Left lung (tissue), 10 donors: Measurements from ENCODE around the gene PRKCA. TPM values are rescaled to one million over a fixed set of nuclear protein-coding genes. Genes with fewer than 3 reads are reported as not detected.

ENCODE experiments used
- ATAC-seq: fragments of 200-7000 bp; cut with Tn5 transposase; one replicate; pipeline ENCODE4 v1.9.1; 2020; ENCODE audit warnings: moderate library complexity
- DNase-seq, 4 donors: peaks; one replicate each; pipeline ENCODE4 v3.0.0-alpha.2; 2013 to 2020
- H3K27ac ChIP-seq, 2 donors: fragments of 200-600 bp; sonication (generic) in 1 of 2; one replicate each; pipeline versions ENCODE4 v1.5.0 to v1.8.0; 2020 to 2021
- H3K27me3 ChIP-seq, 2 donors: fragments of 200-600 bp; sonication (generic) in 1 of 2; one replicate each; pipeline versions ENCODE4 v1.5.0 to v1.8.0; 2020 to 2021
- H3K36me3 ChIP-seq, 2 donors: fragments of 200-600 bp; sonication (generic) in 1 of 2; one replicate each; pipeline versions ENCODE4 v1.5.0 to v1.8.0; 2020 to 2021
- H3K4me1 ChIP-seq, 2 donors: fragments of 200-600 bp; one replicate each; pipeline ENCODE4 v1.8.0; 2021
- H3K4me3 ChIP-seq, 2 donors: fragments of 200-600 bp; sonication (generic) in 1 of 2; one replicate each; pipeline versions ENCODE4 v1.5.0 to v1.8.0; 2020 to 2021; ENCODE audit warnings: mild to moderate bottlenecking in 1 of 2
- H3K9me3 ChIP-seq, 2 donors: fragments of 200-600 bp; sonication (generic) in 1 of 2; one replicate each; pipeline versions ENCODE4 v1.5.0 to v1.8.0; 2020 to 2021
- CTCF ChIP-seq, 2 donors: fragments of 200-600 bp; sonication (generic) in 1 of 2; IDR thresholded peaks; one replicate each; pipeline versions ENCODE4 v1.5.0 to v1.8.0; 2021; ENCODE audit warnings: antibody characterized with exemption in 2 of 2
- intact Hi-C, 2 donors: fragments of 100-400 bp; cut with DNase I; formaldehyde crosslinking; loops; one replicate each; pipeline versions ENCODE4 v1.11.2 to v1.14.2; 2022
- polyA plus RNA-seq, 6 donors: library from polyadenylated mRNA; unstranded; fragments of 120-200 nt; gene quantifications; one replicate each; pipeline ENCODE4 v1.2.1, GENCODE V29; 2013; ENCODE audit not compliant: insufficient read length in 6 of 6
- total RNA-seq, 2 donors: library from RNA; stranded (reverse); fragmentation: NEBNext Ultra II Directional; extraction: Animal tissue kit (Norgen Biotek cat#: 25700); gene quantifications; one replicate each; pipeline ENCODE4 v1.2.1, GENCODE V29; 2021
- donor health status: DM: no; HTN: yes; CAD: no.
- donor health status: DM: no; HTN: no; CAD: no.

PRKCA gene
- total and polyA plus RNA-seq, 8 donors = 16.4 to 30.4 (median 17.5) TPM

GRCh38 chr17:66538776-66539175, 236.4 kb downstream of the PRKCA start:
- H3K36me3 ChIP-seq = no peaks in the 10 kb centered on the region
- no peak overlapping the region for H3K27ac ChIP-seq
- TF ChIP-seq CTCF (IDR thresholded peaks at IDR 0.05) = no peak
- no peaks in the 10 kb centered on the region for H3K9me3 ChIP-seq
- intact Hi-C loops = no loop called here
- no peaks in the 10 kb centered on the region for H3K4me1 ChIP-seq
- H3K4me3 ChIP-seq = no peak overlapping the region
- ATAC-seq (no peak), DNase-seq (no peak)
- no peaks in the 10 kb centered on the region for H3K27me3 ChIP-seq

DNA sequence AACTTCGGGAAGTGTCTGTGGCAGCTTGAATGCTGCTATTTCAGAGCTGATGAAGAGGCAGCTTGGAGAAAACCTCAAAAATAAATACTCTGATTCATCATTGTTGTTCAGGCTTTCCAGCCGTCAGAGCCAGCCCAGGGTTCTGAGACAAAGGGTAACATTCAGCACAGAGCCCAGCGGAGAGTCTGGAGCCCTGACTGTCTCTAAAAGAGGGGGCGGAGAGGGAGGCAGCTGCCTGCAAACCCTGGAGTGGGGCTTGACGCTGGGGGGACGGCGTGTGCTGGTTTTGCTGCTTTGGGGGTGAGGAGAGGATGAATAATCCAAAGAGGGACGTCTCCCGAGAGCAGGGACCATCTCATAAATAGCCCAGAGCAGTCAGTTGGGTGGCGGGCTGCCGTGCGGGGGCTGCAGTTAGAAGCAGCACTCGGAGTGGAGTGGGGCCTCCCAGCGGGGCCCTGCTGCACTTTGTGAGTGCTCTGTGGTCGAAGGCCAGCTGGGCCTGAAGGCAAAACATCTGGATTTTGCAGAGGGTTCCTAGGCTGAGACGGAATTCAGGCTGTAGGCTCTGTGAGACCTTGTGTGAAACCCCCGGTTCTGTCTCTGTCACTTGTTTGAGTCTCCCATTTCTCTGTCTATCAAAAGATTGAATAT, 237.8 kb downstream of the PRKCA start:
- no peaks in the 10 kb centered on the region for H3K4me1 ChIP-seq
- ATAC-seq (peak; percentile 80), DNase-seq (peak in 2 of 4 donors; percentile 44)
- H3K4me3 ChIP-seq = no peak overlapping the region
- H3K27ac ChIP-seq = peak overlapping the region in 1 of 2 donors; percentile 72
- no peak for TF ChIP-seq CTCF (IDR thresholded peaks at IDR 0.05)
- H3K36me3 ChIP-seq = no peaks in the 10 kb centered on the region
- intact Hi-C loops = no loop called here
- no peaks in the 10 kb centered on the region for H3K27me3 ChIP-seq
- peaks cover 0 to 2% of the 10 kb centered on the region in 2 donors for H3K9me3 ChIP-seq

- Histone ChIP-seq H3K4me3 (no peak overlapping the region), H3K36me3 (no peaks in the 10 kb centered on the region), H3K27ac (no peak overlapping the region), H3K4me1 (no peaks in the 10 kb centered on the region), H3K9me3 (peaks cover 0 to 11% of the 10 kb centered on the region in 2 donors), H3K27me3 (no peaks in the 10 kb centered on the region)
- no peak for TF ChIP-seq CTCF (IDR thresholded peaks at IDR 0.05)
- no peak for DNase-seq
- ATAC-seq = no peak
- intact Hi-C loops = no loop called here
These were observed 239.2 kb downstream of the PRKCA start for GRCh38 chr17:66541461-66542128.

GRCh38 chr17:66542129-66542966, 239.9 kb downstream of the PRKCA start:
- no peak overlapping the region for H3K27ac ChIP-seq
- H3K27me3 ChIP-seq = no peaks in the 10 kb centered on the region
- intact Hi-C loops = no loop called here
- no peaks in the 10 kb centered on the region for H3K4me1 ChIP-seq
- ATAC-seq = peak; percentile 16
- TF ChIP-seq CTCF (IDR thresholded peaks at IDR 0.05) = no peak
- H3K9me3 ChIP-seq = peaks cover 0 to 11% of the 10 kb centered on the region in 2 donors
- no peak overlapping the region for H3K4me3 ChIP-seq
- H3K36me3 ChIP-seq = no peaks in the 10 kb centered on the region
- no peak for DNase-seq
